NCI-H187 (cell line): ENCODE data around the gene LENG1.
"Not testable (repeated sequence)": the region's sequence is repeated elsewhere in the genome, so short reads cannot be mapped to it uniquely, and the experiment has no call there.

ENCODE experiments used
- DNase-seq, 2 experiments: peaks; one replicate each; lab custom pipeline; 2025; lab: John Stamatoyannopoulos, UW

LENG1 gene

GRCh38 chr19:54189735-54190502 lies 30.4 kb upstream of the LENG1 start:
- DNase-seq = peak; percentile 100

GRCh38 chr19:54189145-54189734 lies 29.7 kb upstream of the LENG1 start, which contains the start of gene MBOAT7:
TSS of gene MBOAT7 (minus strand) at chr19:54189580. CDS start at chr19:54188508, 1,072 bp downstream.
- DNase-seq = no peak

GRCh38 chr19:54188215-54188871 lies 28.8 kb upstream of the LENG1 start:
- DNase-seq = no peak

- DNase-seq = no peak
Measured at GRCh38 chr19:54186934-54187381, 27.4 kb upstream of the LENG1 start.

- DNase-seq = no peak
Measured at GRCh38 chr19:54186351-54186750, 26.8 kb upstream of the LENG1 start.

GRCh38 chr19:54183431-54183830 lies 23.9 kb upstream of the LENG1 start:
- DNase-seq = no peak

- not testable (repeated sequence) for DNase-seq
Measured at GRCh38 chr19:54181894-54182293, 22.4 kb upstream of the LENG1 start.

- DNase-seq = no peak
Measured at GRCh38 chr19:54180691-54181091, 21.2 kb upstream of the LENG1 start.

GRCh38 chr19:54179921-54180461 lies 20.5 kb upstream of the LENG1 start:
- peak; percentile 23 to 59 for DNase-seq

GRCh38 chr19:54179262-54179852 lies 19.8 kb upstream of the LENG1 start:
- no peak for DNase-seq

- peak; percentile 30 to 53 for DNase-seq
Measured at GRCh38 chr19:54178581-54179261, 19.2 kb upstream of the LENG1 start.

- no peak for DNase-seq
Measured at GRCh38 chr19:54173951-54174834, 14.7 kb upstream of the LENG1 start.

- DNase-seq = no peak
Measured at GRCh38 chr19:54173359-54173699, 13.8 kb upstream of the LENG1 start.

GRCh38 chr19:54172471-54173358 lies 13.2 kb upstream of the LENG1 start, which contains the start of gene TMC4:
TSS of gene TMC4 (minus strand) at chr19:54173160. CDS start at chr19:54173117, 43 bp downstream.
- peak in 1 of 2 experiments; percentile 41 for DNase-seq

GRCh38 chr19:54171736-54172431 lies 12.4 kb upstream of the LENG1 start:
- not testable (repeated sequence) for DNase-seq

GRCh38 chr19:54169149-54169740 lies 9.7 kb upstream of the LENG1 start:
- no peak for DNase-seq

GRCh38 chr19:54168174-54168917 lies 8.8 kb upstream of the LENG1 start:
- peak; percentile 66 to 80 for DNase-seq

GRCh38 chr19:54165222-54165621 lies 5.7 kb upstream of the LENG1 start:
- DNase-seq = no peak
